GM12891 (cell line): ENCODE data around the gene UBE2E1.

ENCODE experiments used
- POLR2A ChIP-seq: IDR thresholded peaks from 2 replicates; pipeline ENCODE4 v1.6.1; 2011; ENCODE audit warnings: low read depth, low read length, control low read depth
- POLR2AphosphoS5 ChIP-seq: IDR thresholded peaks from 2 replicates; pipeline ENCODE4 v1.6.1; 2011; ENCODE audit warnings: low read depth, low read length, control low read depth
- SPI1 ChIP-seq: IDR thresholded peaks from 2 replicates; pipeline ENCODE4 v1.6.1; 2011; ENCODE audit warnings: low read depth, low read length, control low read depth
- TAF1 ChIP-seq: IDR thresholded peaks from 2 replicates; pipeline ENCODE4 v1.6.1; 2011; ENCODE audit warnings: low read depth, low read length, control low read depth

DNA sequence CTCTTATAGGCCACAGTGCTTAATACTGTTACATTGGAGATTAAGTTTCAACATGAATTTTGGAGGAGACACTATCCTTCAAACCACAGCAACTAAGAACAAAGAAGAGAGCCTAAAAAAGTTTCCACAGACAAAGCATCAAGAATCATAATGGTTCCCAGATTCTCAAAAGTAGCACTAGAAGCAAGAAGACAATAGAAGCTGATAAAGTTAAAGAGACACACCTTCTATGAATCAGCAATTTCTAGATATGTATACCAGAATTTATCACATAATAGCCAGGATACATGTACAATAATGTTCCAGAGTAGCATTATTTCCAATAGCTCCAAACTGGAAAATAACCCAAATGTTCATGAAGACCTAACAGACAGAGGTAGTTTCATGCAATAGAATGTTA lies 98.8 kb downstream of the UBE2E1 start:
- TF ChIP-seq TAF1: no peak
- TF ChIP-seq POLR2A: no peak
- TF ChIP-seq POLR2AphosphoS5: no peak
- no peak for TF ChIP-seq SPI1
